ENCODE data around the gene AFF1.

The AFF1 gene

DNA sequence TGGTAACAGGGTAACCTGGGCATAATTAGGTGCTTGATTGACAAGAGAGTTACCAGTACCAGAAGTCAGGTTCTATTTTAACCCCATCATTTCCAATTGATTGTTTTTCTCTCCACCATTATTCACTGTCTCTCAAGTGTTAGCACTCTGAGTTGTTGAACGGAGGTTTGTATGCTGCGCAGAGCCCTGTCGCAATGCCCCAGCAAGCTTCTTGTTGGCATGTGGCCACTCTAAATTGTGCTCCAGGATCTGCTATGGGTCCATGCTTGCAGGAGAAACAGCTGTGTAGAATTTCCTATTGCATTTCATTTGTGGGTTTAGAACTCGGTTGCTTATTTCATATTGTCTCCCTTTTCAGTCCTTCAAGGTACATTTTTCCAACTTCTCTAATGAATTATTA, 187.4 kb downstream of the AFF1 start:
- H3K4me3 ChIP-seq (ENCODE audit: control insufficient read depth, low read depth, low read length), result no peak overlapping the region
- DNase-seq (ENCODE audit: low read depth), result no peak
- TF ChIP-seq, protein P1, sequence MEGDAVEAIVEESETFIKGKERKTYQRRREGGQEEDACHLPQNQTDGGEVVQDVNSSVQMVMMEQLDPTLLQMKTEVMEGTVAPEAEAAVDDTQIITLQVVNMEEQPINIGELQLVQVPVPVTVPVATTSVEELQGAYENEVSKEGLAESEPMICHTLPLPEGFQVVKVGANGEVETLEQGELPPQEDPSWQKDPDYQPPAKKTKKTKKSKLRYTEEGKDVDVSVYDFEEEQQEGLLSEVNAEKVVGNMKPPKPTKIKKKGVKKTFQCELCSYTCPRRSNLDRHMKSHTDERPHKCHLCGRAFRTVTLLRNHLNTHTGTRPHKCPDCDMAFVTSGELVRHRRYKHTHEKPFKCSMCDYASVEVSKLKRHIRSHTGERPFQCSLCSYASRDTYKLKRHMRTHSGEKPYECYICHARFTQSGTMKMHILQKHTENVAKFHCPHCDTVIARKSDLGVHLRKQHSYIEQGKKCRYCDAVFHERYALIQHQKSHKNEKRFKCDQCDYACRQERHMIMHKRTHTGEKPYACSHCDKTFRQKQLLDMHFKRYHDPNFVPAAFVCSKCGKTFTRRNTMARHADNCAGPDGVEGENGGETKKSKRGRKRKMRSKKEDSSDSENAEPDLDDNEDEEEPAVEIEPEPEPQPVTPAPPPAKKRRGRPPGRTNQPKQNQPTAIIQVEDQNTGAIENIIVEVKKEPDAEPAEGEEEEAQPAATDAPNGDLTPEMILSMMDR (IDR thresholded peaks at IDR 0.05; ENCODE audit: control insufficient read depth, insufficient read depth, low read depth, low read length, missing control alignments), result no peak

DNA sequence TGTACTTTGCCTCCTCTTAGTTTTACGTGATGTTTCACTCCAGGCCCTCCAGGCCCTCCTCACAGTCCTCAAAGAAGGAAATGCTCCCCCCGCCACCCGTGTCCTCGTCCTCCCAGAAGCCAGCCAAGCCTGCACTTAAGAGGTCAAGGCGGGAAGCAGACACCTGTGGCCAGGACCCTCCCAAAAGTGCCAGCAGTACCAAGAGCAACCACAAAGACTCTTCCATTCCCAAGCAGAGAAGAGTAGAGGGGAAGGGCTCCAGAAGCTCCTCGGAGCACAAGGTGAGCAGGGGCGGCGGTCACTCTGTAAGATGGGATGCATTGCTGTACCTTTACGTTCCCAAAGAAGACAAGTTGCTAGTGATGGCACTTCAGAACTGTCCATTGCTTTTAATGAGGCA, 191.2 kb downstream of the AFF1 start:
- no peak overlapping the region for H3K4me3 ChIP-seq (ENCODE audit: control insufficient read depth, low read depth, low read length)
- no peak for DNase-seq (ENCODE audit: low read depth)
- TF ChIP-seq, protein P1 (IDR thresholded peaks at IDR 0.05; ENCODE audit: control insufficient read depth, insufficient read depth, low read depth, low read length, missing control alignments), result no peak

DNA sequence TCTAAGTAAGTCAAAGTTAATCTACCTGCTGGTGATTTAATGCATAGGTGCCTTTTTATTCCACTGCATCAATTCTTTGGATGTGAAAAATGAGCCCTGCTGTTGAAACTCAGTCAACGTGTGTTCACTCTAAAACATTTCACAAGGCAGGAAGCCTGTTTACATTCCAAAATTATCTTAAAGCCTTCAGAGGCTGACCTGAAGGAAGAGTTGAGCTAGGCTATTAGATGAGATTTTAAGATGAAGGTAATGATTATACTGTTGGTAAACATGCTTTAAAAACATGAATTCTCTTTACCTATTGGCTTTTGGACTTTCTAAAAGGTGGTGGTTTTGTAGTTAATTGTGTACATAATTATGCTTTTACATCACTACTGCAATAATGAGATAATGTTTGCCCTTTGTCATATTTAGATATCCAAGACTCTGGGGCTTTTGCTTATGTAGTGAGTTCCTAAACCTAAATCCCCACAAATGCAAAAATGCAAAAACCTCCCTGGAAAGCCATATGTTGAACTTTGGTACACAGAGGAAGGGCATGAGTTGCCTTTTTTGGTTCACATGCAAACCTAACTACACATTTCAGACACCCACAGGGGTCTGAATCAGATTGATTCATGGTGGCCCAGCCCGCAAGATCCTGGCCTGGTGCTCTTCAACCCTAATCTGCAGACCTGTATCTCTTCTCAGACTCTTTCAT, 193.3 kb downstream of the AFF1 start:
- TF ChIP-seq, protein P1 (IDR thresholded peaks at IDR 0.05; ENCODE audit: control insufficient read depth, insufficient read depth, low read depth, low read length, missing control alignments), result no peak
- no peak for DNase-seq (ENCODE audit: low read depth)

DNA sequence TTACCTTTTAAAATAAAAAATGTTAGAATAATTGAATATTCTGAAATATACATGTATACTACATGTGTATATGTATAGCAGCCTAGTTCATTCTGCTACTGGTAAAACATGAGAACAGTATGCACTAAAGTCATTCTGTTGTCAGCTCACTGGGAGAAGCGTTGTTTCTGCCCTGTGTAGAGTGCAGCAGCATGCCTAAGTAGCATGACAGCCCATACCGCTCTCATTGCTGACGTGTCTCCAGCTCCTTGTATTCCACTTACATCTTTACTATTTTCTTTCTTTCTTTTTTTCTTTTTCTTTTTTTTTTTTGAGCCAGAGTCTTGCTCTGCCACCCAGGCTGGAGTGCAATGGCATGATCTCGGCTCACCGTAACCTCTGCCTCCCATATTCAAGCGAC, 194.9 kb downstream of the AFF1 start:
- TF ChIP-seq, protein P1 (IDR thresholded peaks at IDR 0.05; ENCODE audit: control insufficient read depth, insufficient read depth, low read depth, low read length, missing control alignments), result no peak
- DNase-seq (ENCODE audit: low read depth), result no peak
- no peak overlapping the region for H3K4me3 ChIP-seq (ENCODE audit: control insufficient read depth, low read depth, low read length)

More for the DNA sequence above, 193.3 kb downstream of the AFF1 start:
- H3K4me3 ChIP-seq (ENCODE audit: control insufficient read depth, low read depth, low read length), result no peak overlapping the region

DNA sequence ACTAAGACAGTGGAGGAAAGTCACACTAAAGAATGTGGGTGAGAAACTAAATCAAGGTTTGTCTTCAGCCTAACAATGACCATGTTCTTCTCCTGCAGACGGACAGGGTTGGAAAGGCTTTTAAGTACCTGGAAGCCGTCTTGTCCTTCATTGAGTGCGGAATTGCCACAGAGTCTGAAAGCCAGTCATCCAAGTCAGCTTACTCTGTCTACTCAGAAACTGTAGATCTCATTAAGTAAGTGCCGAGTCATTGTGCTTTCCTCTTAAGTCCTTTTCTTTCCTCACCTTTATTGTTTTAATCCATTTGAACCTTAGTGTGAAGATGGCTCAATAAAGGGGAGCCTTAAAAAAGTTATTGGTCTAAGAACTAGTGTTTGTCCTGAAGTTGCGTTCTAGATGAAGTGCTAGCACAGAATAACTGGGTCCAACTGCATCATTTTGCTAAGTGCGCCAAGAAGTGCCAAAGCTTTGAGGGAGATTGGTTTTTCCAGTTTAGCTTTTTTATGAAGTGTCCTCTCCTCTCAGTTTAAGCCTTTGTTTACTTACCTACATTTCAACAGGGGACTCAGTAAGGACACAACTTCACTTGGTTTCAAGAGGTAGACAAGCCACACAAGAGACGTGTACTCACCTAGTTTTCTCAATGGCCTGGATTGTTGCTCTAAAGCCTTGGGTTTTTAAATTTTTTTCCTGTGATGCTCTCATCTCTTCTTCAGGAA, 196.3 kb downstream of the AFF1 start:
- TF ChIP-seq, protein P1 (IDR thresholded peaks at IDR 0.05; ENCODE audit: control insufficient read depth, insufficient read depth, low read depth, low read length, missing control alignments), result no peak
- no peak overlapping the region for H3K4me3 ChIP-seq (ENCODE audit: control insufficient read depth, low read depth, low read length)
- DNase-seq (ENCODE audit: low read depth), result no peak

DNA sequence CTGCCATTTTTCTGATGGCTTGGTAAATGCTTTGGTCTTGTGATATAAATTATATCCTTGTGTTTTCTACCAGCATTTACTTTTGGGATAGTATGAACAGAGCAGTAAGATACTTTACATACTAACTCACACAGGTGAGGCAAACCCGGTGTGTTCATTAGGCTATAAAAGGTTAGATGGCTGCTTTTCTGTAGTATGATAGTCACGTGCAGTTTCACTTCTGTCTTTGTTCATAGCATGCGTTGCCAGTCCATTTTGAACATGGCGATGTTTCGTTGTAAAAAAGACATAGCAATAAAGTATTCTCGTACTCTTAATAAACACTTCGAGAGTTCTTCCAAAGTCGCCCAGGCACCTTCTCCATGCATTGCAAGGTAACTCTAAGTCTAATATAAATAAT, 197.2 kb downstream of the AFF1 start:
- no peak for DNase-seq (ENCODE audit: low read depth)
- H3K4me3 ChIP-seq (ENCODE audit: control insufficient read depth, low read depth, low read length), result no peak overlapping the region
- TF ChIP-seq, protein P1 (IDR thresholded peaks at IDR 0.05; ENCODE audit: control insufficient read depth, insufficient read depth, low read depth, low read length, missing control alignments), result no peak

All from AG09309 (cell line).